GM12874 (cell line): Measurements from ENCODE around the gene SLC9A7.
A peak's percentile ranks its signal among the peaks of the same experiment; 100 is the strongest.

Source experiments
- CTCF ChIP-seq: IDR thresholded peaks from 2 replicates; pipeline ENCODE4 v1.5.1; 2011; ENCODE audit warnings: low read depth, mild to moderate bottlenecking, control low read depth, low read length, moderate library complexity; ENCODE audit not compliant: insufficient read depth

Gene SLC9A7

GRCh38 chrX:46694549-46694948 is 64.4 kb downstream of the SLC9A7 start:
- no peak for TF ChIP-seq CTCF

GRCh38 chrX:46693149-46693548 is 65.8 kb downstream of the SLC9A7 start:
- no peak for TF ChIP-seq CTCF

GRCh38 chrX:46690818-46691217 is 68.1 kb downstream of the SLC9A7 start:
- TF ChIP-seq CTCF = no peak

GRCh38 chrX:46687619-46688018 is 71.3 kb downstream of the SLC9A7 start:
- no peak for TF ChIP-seq CTCF

- peak; percentile 42; the same call in 1 of the 2 replicates for TF ChIP-seq CTCF
These were observed 72.8 kb downstream of the SLC9A7 start for GRCh38 chrX:46686003-46686645.

- TF ChIP-seq CTCF = 0 out of 2 replicates have a peak, but pooled peaks have one; percentile 3
These were observed 75.9 kb downstream of the SLC9A7 start for GRCh38 chrX:46683048-46683447.

- no peak for TF ChIP-seq CTCF
These were observed 77.1 kb downstream of the SLC9A7 start for GRCh38 chrX:46681849-46682248.
